Erythroblast (primary cell): ENCODE data around the gene COL5A1.

Experiments
- GATA1 ChIP-seq: IDR thresholded peaks from 2 replicates; pipeline ENCODE4 v1.6.1; 2011; ENCODE audit warnings: low read depth, mild to moderate bottlenecking, control low read depth, low read length, moderate library complexity
- POLR2A ChIP-seq: IDR thresholded peaks from 2 replicates; pipeline ENCODE4 v1.6.1; 2011; ENCODE audit warnings: mild to moderate bottlenecking, low read length

DNA sequence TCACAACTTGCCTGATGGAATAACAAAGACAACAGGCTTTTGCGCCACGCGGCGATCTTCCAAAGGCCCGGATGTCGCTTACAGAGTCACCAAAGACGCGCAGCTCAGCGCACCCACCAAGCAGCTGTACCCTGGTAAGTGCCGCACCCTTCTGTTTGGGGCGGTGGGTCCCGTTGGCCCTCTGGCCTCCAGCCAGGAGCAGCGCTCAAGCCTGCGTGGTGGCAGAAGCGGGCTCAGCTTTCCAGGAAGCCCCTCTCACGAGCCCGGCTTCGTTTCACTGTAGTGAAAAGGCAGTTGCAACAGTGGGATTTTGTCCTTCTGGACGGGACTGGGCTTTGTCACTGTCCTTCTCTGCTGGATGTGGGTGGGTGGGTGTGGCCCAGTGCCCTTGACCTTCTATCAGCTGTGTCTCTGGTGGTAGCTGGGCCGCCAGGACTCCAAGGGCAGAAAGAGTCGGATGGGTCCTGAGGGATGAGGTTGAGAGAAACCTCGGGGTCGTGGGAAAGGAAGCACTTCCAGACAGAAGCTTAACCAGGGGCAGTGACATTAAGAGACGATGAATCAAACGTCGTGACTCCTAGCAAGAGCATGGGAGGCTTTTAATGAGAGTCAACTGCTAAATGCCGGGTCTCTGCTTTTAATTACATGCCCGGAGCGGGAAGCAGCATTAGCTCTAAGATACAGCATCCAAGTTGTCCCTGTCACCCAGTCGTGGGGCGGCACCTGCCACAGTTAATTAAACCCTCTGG is 49.5 kb downstream of the COL5A1 start:
- TF ChIP-seq POLR2A = no peak
- no peak for TF ChIP-seq GATA1
